GM23338 (cell line): ENCODE measurements around the gene PALS2. TPM values are rescaled to one million over a fixed set of nuclear protein-coding genes. Genes with fewer than 3 reads are reported as not detected.

Source experiments
- ATAC-seq: fragments of 200-7000 bp; cut with Tn5 transposase; 3 replicates; pipeline ENCODE4 v1.9.1; 2020
- DNase-seq: peaks from one replicate; pipeline ENCODE4 v3.0.0-alpha.2; 2015; ENCODE audit warnings: low spot score
- H2AFZ ChIP-seq: fragments of 200-600 bp; sonication (generic); 2 replicates; pipeline ENCODE4 v1.8.0; 2016; ENCODE audit warnings: antibody characterized with exemption, mild to moderate bottlenecking, moderate library complexity
- H3F3A ChIP-seq: fragments of 200-600 bp; sonication (generic); replicated peaks from 2 replicates; pipeline ENCODE4 v1.8.0; 2017; ENCODE audit warnings: antibody characterized with exemption, mixed run types, low read depth
- H3K27ac ChIP-seq: fragments of 200-600 bp; sonication (generic); 2 replicates; pipeline ENCODE4 v1.6.1; 2016; ENCODE audit warnings: low read depth
- H3K27me3 ChIP-seq: fragments of 200-600 bp; sonication (generic); 2 replicates; pipeline ENCODE4 v1.8.0; 2016; ENCODE audit warnings: mild to moderate bottlenecking, mixed run types, moderate library complexity; ENCODE audit not compliant: insufficient read depth
- H3K36me3 ChIP-seq: fragments of 200-600 bp; sonication (generic); 2 replicates; pipeline ENCODE4 v1.8.0; 2016; ENCODE audit warnings: mild to moderate bottlenecking; ENCODE audit not compliant: insufficient read depth
- H3K4me1 ChIP-seq: fragments of 200-600 bp; sonication (generic); 2 replicates; pipeline ENCODE4 v1.8.0; 2016; ENCODE audit warnings: mild to moderate bottlenecking, moderate library complexity; ENCODE audit not compliant: insufficient read depth
- H3K4me2 ChIP-seq: fragments of 200-600 bp; sonication (generic); 2 replicates; pipeline ENCODE4 v1.7.1; 2017; ENCODE audit warnings: mixed run types
- H3K4me3 ChIP-seq: fragments of 200-600 bp; sonication (generic); 2 replicates; pipeline ENCODE4 v1.6.1; 2016; ENCODE audit warnings: mixed run types
- H3K79me2 ChIP-seq: fragments of 200-600 bp; sonication (generic); replicated peaks from 2 replicates; pipeline ENCODE4 v1.8.0; 2017; ENCODE audit warnings: mild to moderate bottlenecking; ENCODE audit not compliant: insufficient read depth
- H3K9me2 ChIP-seq: fragments of 200-600 bp; sonication (generic); 2 replicates; pipeline ENCODE4 v1.8.0; 2017; ENCODE audit not compliant: insufficient read depth
- H4K20me1 ChIP-seq: fragments of 200-600 bp; sonication (generic); replicated peaks from 2 replicates; pipeline ENCODE4 v1.8.0; 2017; ENCODE audit warnings: mild to moderate bottlenecking; ENCODE audit not compliant: insufficient read depth
- H3K27ac Mint-ChIP-seq: 2 replicates; pipeline ENCODE4 v1.8.0; 2020; ENCODE audit warnings: inconsistent platforms, mild to moderate bottlenecking, moderate library complexity, mixed read lengths
- H3K27me3 Mint-ChIP-seq: 3 replicates; pipeline ENCODE4 v1.8.0; 2022; ENCODE audit warnings: low read depth, mild to moderate bottlenecking, moderate library complexity, mixed read lengths, inconsistent platforms; ENCODE audit not compliant: insufficient read depth, poor library complexity
- H3K36me3 Mint-ChIP-seq: 3 replicates; pipeline ENCODE4 v1.8.0; 2021; ENCODE audit warnings: low read depth, mild to moderate bottlenecking, inconsistent platforms, moderate library complexity, mixed read lengths
- H3K4me1 Mint-ChIP-seq: 3 replicates; pipeline ENCODE4 v1.8.0; 2020; ENCODE audit warnings: mild to moderate bottlenecking, inconsistent platforms, mixed read lengths
- H3K4me3 Mint-ChIP-seq: 3 replicates; pipeline ENCODE4 v1.8.0; 2021; ENCODE audit warnings: moderate library complexity, mild to moderate bottlenecking, inconsistent platforms, mixed read lengths
- H3K9me3 Mint-ChIP-seq: 3 replicates; pipeline ENCODE4 v1.8.0; 2020; ENCODE audit warnings: moderate library complexity, mild to moderate bottlenecking, inconsistent platforms, mixed read lengths
- CREB1 ChIP-seq: fragments of 250-450 bp; sonication (Bioruptor Pico); IDR thresholded peaks from 2 replicates; pipeline ENCODE4 v1.5.0; 2020; ENCODE audit warnings: low read depth, mild to moderate bottlenecking, moderate library complexity
- CTCF ChIP-seq, 2 experiments: fragments of 200-600 bp in 1 of 2; sonication (generic) in 1 of 2; conservative IDR thresholded peaks; 2 replicates each; pipeline versions ENCODE4 v1.5.1 to v1.6.1; 2016 to 2017; ENCODE audit warnings: antibody characterized with exemption in 2 of 2, low read depth in 2 of 2, mild to moderate bottlenecking in 2 of 2, moderate library complexity in 1 of 2
- ETS1 ChIP-seq: IDR thresholded peaks from 2 replicates; pipeline ENCODE4 v1.6.1; 2016; ENCODE audit warnings: antibody characterized with exemption
- EZH2 ChIP-seq: fragments of 200-600 bp; sonication (generic); IDR thresholded peaks from one replicate; pipeline ENCODE4 v1.8.0; 2017; ENCODE audit warnings: antibody characterized with exemption, mild to moderate bottlenecking, low read depth; ENCODE audit not compliant: unreplicated experiment
- EZH2phosphoT487 ChIP-seq: fragments of 200-600 bp; sonication (generic); IDR thresholded peaks from one replicate; pipeline ENCODE4 v1.8.1; 2018; ENCODE audit warnings: antibody characterized with exemption; ENCODE audit not compliant: unreplicated experiment
- JUNB ChIP-seq: IDR thresholded peaks from one replicate; pipeline ENCODE4 v1.6.1; 2016; ENCODE audit warnings: antibody characterized with exemption; ENCODE audit not compliant: unreplicated experiment
- NANOG ChIP-seq: IDR thresholded peaks from 2 replicates; pipeline ENCODE4 v1.6.1; 2016; ENCODE audit warnings: antibody characterized with exemption, borderline replicate concordance
- POLR2AphosphoS5 ChIP-seq: IDR thresholded peaks from 2 replicates; pipeline ENCODE4 v1.6.1; 2016; ENCODE audit warnings: antibody characterized with exemption, low read depth
- REST ChIP-seq: IDR thresholded peaks from one replicate; pipeline ENCODE4 v1.6.1; 2018; ENCODE audit warnings: antibody characterized with exemption; ENCODE audit not compliant: unreplicated experiment
- STAT1 ChIP-seq: IDR thresholded peaks from one replicate; pipeline ENCODE4 v1.6.1; 2016; ENCODE audit warnings: antibody characterized with exemption; ENCODE audit not compliant: unreplicated experiment
- ZNF114 ChIP-seq: fragments of 250-450 bp; sonication (Bioruptor Pico); IDR thresholded peaks from 2 replicates; pipeline ENCODE4 v1.5.0; 2020; ENCODE audit warnings: mild to moderate bottlenecking, moderate library complexity
- polyA plus RNA-seq: library from polyadenylated mRNA; unstranded; fragments of >200 nt; fragmentation: Nextera tagmentation; extraction: Ambion mirVana; gene quantifications from 2 replicates; pipeline ENCODE4 v1.2.1, GENCODE V29; 2016
- total RNA-seq: library from RNA; depleted of rRNA; stranded (reverse); fragments of >200 nt; shearing (Covaris generic); gene quantifications from 2 replicates; pipeline ENCODE4 v1.2.3, GENCODE V29; 2014

PALS2 gene
- total and polyA plus RNA-seq, 2 experiments from 2014 or later, result 51.8 to 115 TPM

- TF ChIP-seq ZNF114 (CRISPR knock-in tag), result no peak
- no peak for TF ChIP-seq ETS1
- no peaks in the 10 kb centered on the region for H3K9me2 ChIP-seq
- peaks cover 38% of the 10 kb centered on the region for H3K4me1 ChIP-seq
- ATAC-seq, result no peak
- Mint-ChIP-seq H3K4me1 (peaks cover 50% of the 10 kb centered on the region), H3K9me3 (no peaks in the 10 kb centered on the region), H3K36me3 (no peaks in the 10 kb centered on the region), H3K27me3 (peaks cover 3% of the 10 kb centered on the region), H3K27ac (no peak overlapping the region), H3K4me3 (no peak overlapping the region)
- 0 out of 2 replicates have a peak overlapping the region, but pooled peaks have one; percentile 6 for H3K27ac ChIP-seq
- H3F3A ChIP-seq, result no peaks in the 10 kb centered on the region
- H3K36me3 ChIP-seq, result no peaks in the 10 kb centered on the region
- no peak overlapping the region for H2AFZ ChIP-seq
- peaks cover 27% of the 10 kb centered on the region; the same call in 1 of the 2 replicates for H4K20me1 ChIP-seq
- no peaks in the 10 kb centered on the region for H3K27me3 ChIP-seq
- no peak overlapping the region; the same call in 1 of the 2 replicates for H3K4me2 ChIP-seq
- no peak for DNase-seq
- no peak overlapping the region for H3K4me3 ChIP-seq
- H3K79me2 ChIP-seq, result peaks cover 100% of the 10 kb centered on the region
These were observed 37.9 kb downstream of the PALS2 start for GRCh38 chr7:24611130-24611529.

- peaks cover 20% of the 10 kb centered on the region for H3K4me1 ChIP-seq
- peaks cover 63% of the 10 kb centered on the region for H3K4me1 Mint-ChIP-seq
- H2AFZ ChIP-seq, result no peak overlapping the region
- no peak overlapping the region for H3K4me2 ChIP-seq
- H3K4me3 ChIP-seq, result no peak overlapping the region
- peak overlapping the region; percentile 80 for H3K27ac Mint-ChIP-seq
- ATAC-seq (no peak; the same call in 2 of the 3 replicates), DNase-seq (no peak)
- H3K27me3 Mint-ChIP-seq, result no peaks in the 10 kb centered on the region
- H3K9me2 ChIP-seq, result no peaks in the 10 kb centered on the region
- H3F3A ChIP-seq, result no peaks in the 10 kb centered on the region
- H3K27me3 ChIP-seq, result no peaks in the 10 kb centered on the region
- no peak overlapping the region for H3K4me3 Mint-ChIP-seq
- H3K36me3 ChIP-seq, result no peaks in the 10 kb centered on the region
- H3K27ac ChIP-seq, result no peak overlapping the region
- no peaks in the 10 kb centered on the region; the same call in 2 of the 3 replicates for H3K9me3 Mint-ChIP-seq
- no peaks in the 10 kb centered on the region; the same call in 2 of the 3 replicates for H3K36me3 Mint-ChIP-seq
- peaks cover 100% of the 10 kb centered on the region for H3K79me2 ChIP-seq
- H4K20me1 ChIP-seq, result peaks cover 37% of the 10 kb centered on the region; the same call in 1 of the 2 replicates
- TF ChIP-seq EZH2 (no peak), NANOG (no peak), JUNB (no peak), CREB1 (no peak), REST (no peak), POLR2AphosphoS5 (no peak), CTCF (conservative IDR thresholded peaks at IDR 0.05; ENCODE audit: low read depth in 2 of 2) (no peak), STAT1 (no peak), ETS1 (no peak), EZH2phosphoT487 (no peak)
These were observed 44.8 kb downstream of the PALS2 start for GRCh38 chr7:24617957-24618616.
